SW 1271 (cell line): ENCODE data around the gene KCNMA1.

Experiments
- DNase-seq, 2 experiments: peaks; one replicate each; lab custom pipeline; 2025; lab: John Stamatoyannopoulos, UW

Gene KCNMA1

DNA sequence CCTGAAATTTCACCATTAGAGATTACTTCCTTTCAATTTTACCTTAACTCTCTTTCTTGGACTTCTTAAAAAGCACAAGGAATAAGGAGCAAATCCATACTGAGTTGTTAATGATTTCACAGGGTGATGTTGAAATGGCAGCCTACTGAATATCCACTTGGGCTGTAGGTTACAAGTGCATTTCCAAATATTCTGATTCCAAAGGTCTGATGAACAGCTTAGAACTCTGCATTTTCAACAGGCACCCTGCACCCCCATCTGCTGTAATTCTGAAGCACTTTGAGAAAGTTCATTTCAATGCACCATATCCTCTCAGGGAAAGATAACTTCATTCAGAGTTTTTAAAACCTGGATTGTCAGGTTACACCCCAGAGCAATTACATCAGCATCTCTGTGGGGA lies 368.4 kb downstream of the KCNMA1 start:
- DNase-seq = no peak

DNA sequence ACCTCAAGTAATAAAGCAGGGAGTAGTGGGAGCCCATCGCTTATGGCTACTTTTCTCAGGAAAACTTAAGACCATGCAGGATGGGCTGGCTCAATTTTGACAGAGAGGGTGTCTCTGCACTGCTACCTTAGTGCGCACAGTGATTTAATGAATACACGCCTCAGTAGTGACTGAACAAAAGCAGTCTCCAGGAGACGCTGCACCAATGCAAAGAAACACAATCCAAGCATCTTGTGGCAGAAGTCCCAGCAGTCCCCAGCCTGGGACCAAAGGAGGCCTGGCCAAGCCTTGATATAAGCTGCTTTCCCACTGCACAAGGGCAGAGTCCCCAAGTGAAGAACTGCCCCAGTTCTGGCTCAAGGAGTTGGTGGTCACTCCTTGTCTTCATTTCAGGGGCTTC lies 368.9 kb downstream of the KCNMA1 start:
- DNase-seq = no peak

GRCh38 chr10:77267703-77268675 lies 369.6 kb downstream of the KCNMA1 start:
- DNase-seq = no peak

DNA sequence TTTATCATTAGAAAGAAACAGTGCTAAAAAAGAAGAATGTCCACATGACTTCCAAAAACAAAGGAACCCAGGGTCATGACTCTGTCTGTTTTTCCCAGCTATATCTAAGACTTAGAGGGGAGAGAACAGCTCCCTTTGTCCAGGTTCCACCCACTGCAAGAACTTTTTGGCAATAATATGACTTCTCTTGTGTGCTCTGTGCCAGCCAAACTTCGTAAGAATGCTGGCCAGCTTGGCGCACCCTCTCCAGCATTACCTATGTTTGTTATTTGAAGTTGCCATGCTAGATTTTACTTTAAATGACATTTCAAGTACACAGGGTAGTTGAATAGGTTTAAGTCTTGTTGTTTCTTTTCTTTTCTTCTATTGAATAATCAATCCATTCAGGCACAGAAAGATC lies 371.4 kb downstream of the KCNMA1 start:
- no peak for DNase-seq

DNA sequence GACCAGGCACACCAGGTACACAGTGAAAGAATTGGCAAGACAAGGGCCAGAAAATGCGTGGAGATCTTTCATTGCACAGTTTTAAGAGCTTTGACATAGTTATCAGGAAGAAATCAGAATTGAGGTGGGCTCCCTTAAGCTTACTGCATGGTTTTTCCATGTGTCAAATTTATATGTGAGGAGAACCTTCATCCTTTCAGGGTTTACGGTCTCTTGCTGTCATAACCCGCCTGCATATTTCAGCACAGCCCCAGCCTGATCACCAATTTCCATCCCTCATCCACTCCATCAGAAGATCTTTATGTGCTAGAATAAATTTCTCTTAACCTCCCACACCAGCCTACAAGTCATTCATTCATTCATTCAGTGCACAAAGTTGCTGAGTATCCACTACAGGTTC lies 373.1 kb downstream of the KCNMA1 start:
- DNase-seq = no peak

GRCh38 chr10:77264107-77264506 lies 373.5 kb downstream of the KCNMA1 start:
- DNase-seq = no peak

DNA sequence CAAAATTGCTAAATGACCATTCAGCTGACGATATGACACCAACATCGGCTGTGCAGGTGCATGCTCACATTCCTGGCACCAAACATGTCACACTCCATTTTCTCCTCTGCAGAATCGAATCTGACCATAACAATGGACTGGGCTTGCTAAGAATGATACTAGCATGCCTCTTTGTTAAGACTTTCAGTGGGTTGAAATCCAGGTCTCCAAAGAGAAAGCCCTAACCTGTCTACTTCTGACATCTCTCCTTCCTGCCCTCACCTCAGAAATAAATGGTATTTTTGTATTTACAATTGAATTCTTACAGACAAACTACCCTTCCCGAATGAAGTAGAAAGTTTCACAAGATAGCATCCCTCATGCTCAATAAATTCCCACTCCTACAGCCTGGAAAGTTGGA lies 373.9 kb downstream of the KCNMA1 start:
- DNase-seq = no peak

DNA sequence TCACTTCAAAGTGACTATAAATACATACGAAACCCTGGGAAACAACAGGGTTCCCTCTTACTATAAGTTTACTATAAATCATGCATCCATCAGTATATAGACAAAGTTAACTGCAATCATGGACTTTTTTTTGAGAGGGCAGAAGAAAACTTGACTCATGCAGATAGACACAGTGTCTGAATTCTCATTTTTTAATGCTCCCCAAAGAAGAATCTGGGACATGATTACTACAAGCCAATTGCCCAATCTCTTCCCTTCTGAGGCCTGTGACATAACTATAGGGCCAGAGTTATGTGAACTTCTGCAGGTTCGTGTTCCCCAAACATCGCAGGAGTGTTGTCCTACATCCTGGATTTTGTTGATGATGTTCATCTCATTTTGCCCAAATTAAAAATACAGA lies 376.5 kb downstream of the KCNMA1 start:
- no peak for DNase-seq

- no peak for DNase-seq
These were observed 378.3 kb downstream of the KCNMA1 start for GRCh38 chr10:77259171-77259874.

DNA sequence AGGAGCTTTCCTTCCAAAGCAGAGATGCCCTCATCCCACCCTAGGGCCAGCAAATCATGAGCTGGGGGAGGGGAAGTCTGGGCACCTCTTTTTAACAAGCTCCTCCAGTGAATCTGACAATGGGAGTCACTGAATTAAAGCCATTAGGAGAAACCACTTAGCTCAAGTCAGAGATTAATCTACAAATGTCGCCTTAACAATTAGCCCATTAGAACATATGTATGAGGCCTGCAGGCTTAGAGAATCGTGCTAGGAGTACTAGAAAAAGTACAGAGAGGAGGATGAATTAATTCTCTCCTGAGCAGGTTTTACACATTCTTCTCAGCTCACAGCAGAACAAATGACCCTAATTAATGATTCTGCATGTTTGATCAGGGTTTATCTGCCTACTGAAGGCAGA lies 381.3 kb downstream of the KCNMA1 start:
- DNase-seq = no peak

DNA sequence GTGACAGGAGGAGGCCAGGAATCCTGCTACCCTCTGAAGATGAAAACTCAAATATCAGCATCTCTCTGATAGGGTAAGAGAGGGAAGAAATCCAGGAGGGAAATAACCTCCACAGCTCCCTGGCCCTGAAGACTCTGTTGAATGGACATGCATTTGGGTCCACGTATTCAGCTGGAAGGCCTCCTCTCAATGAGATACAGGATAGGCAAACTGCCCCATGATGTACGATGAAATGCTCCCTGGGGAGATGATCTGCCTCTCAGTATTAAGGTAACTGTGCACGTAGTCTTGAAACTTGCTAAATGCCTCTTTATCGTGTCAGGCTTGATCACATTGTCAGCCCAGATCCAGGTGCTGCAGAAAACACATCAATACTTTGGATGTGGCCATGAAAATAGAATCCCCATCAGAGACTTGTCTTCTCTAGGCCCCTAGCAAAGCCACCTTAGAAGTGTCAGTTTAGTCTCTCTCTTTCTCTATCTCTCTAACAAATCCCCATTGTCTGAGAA lies 384.0 kb downstream of the KCNMA1 start:
- DNase-seq = no peak

- DNase-seq = no peak
These were observed 384.5 kb downstream of the KCNMA1 start for GRCh38 chr10:77253147-77253545.

DNA sequence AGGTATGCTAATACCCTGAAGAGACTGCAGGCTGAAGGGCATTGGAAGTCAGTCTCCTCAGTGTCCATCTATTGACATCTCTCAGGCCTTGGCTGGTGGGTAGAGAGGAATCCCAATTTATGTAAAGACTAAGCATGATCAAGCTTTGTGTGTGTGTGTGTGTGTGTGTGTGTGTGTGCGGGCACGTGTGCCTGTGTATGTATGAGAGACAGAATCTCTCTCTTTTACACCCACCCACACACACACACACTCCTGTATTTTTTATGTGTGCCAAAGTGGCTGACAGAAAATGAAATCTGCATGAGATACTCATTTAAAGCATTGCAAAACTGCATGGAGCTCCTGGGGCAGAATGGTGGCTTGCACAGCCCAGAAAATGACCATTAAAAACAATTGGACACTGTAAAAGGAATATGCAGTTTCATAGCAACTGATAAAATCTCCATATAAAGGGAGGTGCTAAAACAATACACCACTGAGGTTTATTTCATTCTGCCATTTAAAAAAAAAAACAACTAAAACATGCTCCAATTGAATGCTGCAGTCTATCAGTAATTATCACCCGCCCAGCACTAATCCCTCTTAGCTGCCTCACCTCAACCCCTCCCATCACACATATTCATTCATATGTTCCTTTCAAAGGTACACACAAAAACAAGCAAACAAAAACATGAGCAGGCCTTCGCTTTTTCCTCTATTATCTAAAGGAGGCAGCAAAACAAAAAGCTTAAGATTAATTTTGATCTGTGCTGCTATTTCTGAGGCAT lies 385.0 kb downstream of the KCNMA1 start:
- DNase-seq = no peak

- DNase-seq = peak in 1 of 2 experiments; percentile 35
These were observed 386.2 kb downstream of the KCNMA1 start for GRCh38 chr10:77251297-77252013.

DNA sequence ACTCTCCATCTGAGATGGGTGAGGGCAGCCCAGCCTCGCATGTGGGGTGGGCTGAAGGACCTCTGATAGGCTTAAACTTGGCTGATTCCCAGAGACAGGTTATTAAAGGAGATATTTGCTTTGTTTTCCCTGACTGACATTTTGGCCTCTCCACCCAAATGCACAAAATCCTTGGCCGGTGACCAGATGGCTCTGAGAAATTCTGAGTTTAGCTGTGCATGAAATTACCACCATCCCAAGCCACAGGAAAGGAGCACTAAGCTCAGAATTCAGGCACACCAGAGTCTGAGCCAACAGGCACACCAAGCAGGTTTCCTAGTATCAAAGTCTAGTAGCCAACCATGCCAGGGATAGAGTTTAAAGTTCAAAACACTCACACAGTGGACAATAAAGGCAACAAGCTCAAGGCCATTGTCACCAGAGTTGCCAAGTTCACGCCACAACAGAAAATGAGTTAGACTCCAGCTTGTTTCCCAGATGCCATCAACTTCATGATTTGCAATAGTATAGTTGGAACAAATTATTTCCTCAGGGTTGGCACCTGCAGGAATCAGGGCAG lies 387.6 kb downstream of the KCNMA1 start:
- no peak for DNase-seq

GRCh38 chr10:77248104-77248790 lies 389.4 kb downstream of the KCNMA1 start:
- no peak for DNase-seq

DNA sequence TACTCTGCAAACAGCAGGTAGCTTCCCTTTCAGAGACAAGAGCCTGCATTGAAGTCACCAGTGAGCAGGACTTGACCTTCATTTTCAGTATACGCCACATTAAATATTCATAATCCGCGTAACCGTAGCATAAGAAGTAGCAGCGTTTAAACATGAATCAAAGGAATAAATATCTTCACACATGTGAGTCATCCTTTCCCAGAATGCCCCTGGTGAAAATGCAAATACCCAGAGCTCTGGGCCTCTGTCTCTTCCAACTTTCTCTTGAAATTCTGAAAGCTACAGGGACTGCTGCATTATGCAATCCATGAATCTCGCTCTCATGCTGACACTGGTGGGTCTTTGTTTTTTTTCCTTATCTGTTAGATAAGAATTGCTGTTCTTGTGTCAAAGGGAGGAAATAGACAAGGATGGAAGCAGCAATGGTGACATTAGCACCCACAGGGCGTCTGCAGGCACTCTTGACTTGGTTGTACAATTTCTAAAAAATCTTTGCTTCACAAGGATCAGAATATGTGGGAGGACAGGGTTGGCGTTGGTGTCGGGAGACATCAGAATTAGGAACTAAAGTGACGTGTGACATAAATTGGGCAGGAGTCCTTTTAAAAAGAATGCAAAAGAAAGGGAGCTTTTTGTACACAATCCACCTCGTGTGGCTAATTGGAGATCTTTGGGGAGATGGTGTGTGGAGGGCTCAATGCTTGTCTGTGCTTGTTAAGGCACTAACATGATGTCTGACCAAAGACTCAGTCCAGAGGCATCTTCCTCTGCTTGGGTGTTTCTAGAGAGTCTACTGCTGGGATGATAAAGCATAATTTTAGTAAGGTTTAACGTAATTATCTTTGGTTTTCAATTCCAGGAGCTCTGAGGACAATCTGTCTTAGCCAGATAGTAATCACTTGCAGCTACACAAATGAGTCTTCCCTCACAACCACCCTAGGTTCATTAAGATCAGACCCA lies 390.3 kb downstream of the KCNMA1 start:
- DNase-seq = no peak

DNA sequence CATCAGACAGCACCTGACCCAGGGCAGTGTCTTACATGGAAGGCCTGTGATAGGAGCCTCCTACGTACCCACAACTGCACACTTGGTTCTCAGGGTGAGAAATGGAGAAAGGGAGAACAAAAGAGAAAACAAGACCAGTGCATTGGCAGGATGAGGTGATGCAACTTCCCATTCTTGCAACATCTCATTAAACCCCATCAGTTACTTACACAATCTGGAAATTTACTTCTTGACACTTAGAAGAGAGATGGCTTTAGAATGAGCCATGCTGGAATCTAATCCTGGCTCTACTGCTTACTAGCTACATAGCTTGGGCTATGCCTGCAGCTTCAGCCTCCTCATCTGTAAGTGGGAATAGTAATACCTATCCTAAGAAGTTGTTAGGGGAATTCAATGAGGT lies 391.7 kb downstream of the KCNMA1 start:
- DNase-seq = no peak

DNA sequence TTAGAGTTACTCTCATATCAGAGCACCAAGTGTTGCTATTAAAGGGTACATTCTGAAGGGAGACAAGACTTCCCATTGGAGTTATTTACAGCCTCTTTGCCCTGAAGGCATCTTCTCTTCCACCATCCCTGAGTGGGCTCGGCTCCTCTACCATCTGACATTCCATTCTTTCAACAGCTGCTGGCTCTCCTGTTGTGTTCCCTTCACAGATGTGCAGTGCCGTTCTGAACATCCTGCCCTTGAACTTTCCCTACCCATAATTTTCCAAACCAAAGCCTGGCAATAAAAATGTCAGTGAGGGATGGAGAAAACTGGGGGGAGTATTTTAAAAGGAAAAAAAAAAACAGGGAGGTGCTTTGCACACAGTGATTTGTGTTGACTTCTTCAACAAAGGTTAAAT lies 392.9 kb downstream of the KCNMA1 start:
- DNase-seq = no peak

GRCh38 chr10:77244286-77244685 lies 393.3 kb downstream of the KCNMA1 start:
- no peak for DNase-seq
